Endodermal cell (in vitro differentiated cells): ENCODE data around the gene KRT2. TPM values are rescaled to one million over a fixed set of nuclear protein-coding genes. Genes with fewer than 3 reads are reported as not detected.

Experiments
- DNase-seq: peaks from one replicate; pipeline ENCODE4 v3.0.0-alpha.2; 2017
- H3K27ac ChIP-seq: 2 replicates; pipeline ENCODE4 v1.5.1; 2013; ENCODE audit warnings: mild to moderate bottlenecking, low read depth, low read length, moderate library complexity
- H3K27me3 ChIP-seq: 2 replicates; pipeline ENCODE4 v1.6.1; 2013; ENCODE audit warnings: mild to moderate bottlenecking, low read length, moderate library complexity; ENCODE audit not compliant: insufficient read depth, control insufficient read depth, poor library complexity, severe bottlenecking
- H3K36me3 ChIP-seq: 2 replicates; pipeline ENCODE4 v1.7.0; 2013; ENCODE audit warnings: mild to moderate bottlenecking, low read length, moderate library complexity; ENCODE audit not compliant: control insufficient read depth, insufficient read depth
- H3K4me1 ChIP-seq: one replicate; pipeline ENCODE4 v1.7.0; 2013; ENCODE audit warnings: low read length; ENCODE audit not compliant: control insufficient read depth, insufficient read depth
- H3K4me3 ChIP-seq: 2 replicates; pipeline ENCODE4 v1.5.1; 2013; ENCODE audit warnings: mild to moderate bottlenecking, low read length, moderate library complexity
- H3K9ac ChIP-seq: 2 replicates; pipeline ENCODE4 v1.6.1; 2013; ENCODE audit warnings: mild to moderate bottlenecking, low read length, moderate library complexity; ENCODE audit not compliant: poor library complexity, severe bottlenecking; ENCODE audit errors: extremely low read depth
- H3K9me3 ChIP-seq: 2 replicates; pipeline ENCODE4 v1.6.1; 2013; ENCODE audit warnings: mild to moderate bottlenecking, low read length, moderate library complexity; ENCODE audit not compliant: control insufficient read depth
- H3K27ac Mint-ChIP-seq: 2 replicates; pipeline ENCODE4 v1.8.0; 2020; ENCODE audit warnings: mixed read lengths
- H3K27me3 Mint-ChIP-seq: 2 replicates; pipeline ENCODE4 v1.8.0; 2021; ENCODE audit warnings: mild to moderate bottlenecking, mixed read lengths; ENCODE audit not compliant: insufficient read depth
- H3K36me3 Mint-ChIP-seq: 2 replicates; pipeline ENCODE4 v1.8.0; 2020; ENCODE audit warnings: low read depth, mixed read lengths
- H3K4me1 Mint-ChIP-seq: 2 replicates; pipeline ENCODE4 v1.8.0; 2020; ENCODE audit warnings: mixed read lengths
- H3K4me3 Mint-ChIP-seq: 2 replicates; pipeline ENCODE4 v1.8.0; 2020; ENCODE audit warnings: mild to moderate bottlenecking, moderate library complexity, mixed read lengths
- H3K9me3 Mint-ChIP-seq: 2 replicates; pipeline ENCODE4 v1.8.0; 2020; ENCODE audit warnings: mild to moderate bottlenecking, mixed read lengths
- CTCF ChIP-seq: fragments of 200-600 bp; sonication (generic); conservative IDR thresholded peaks from 2 replicates; pipeline ENCODE4 v1.5.0; 2021; ENCODE audit warnings: antibody characterized with exemption, mild to moderate bottlenecking
- WGBS, 2 experiments: methylation state at CpG; one replicate each; pipeline versions ENCODE4 v1.1.5 to v1.1.7; 2013; ENCODE audit warnings: missing lambda C conversion rate in 2 of 2, mixed read lengths in 1 of 2; ENCODE audit not compliant: insufficient coverage in 1 of 2, insufficient read length in 1 of 2; 5-methylcytosine and 5-hydroxymethylcytosine counted together
- total RNA-seq, 2 donors: library from RNA; stranded (reverse); fragmentation: NEBNext Ultra II Directional in 1 of 2; extraction: Animal tissue kit (Norgen Biotek cat#: 25700) in 1 of 2; gene quantifications; 2 replicates in 1 of 2; 3 replicates in 1 of 2; pipeline ENCODE4 v1.2.1, GENCODE V29; 2021

The KRT2 gene
- total RNA-seq, 2 donors from 2014 or later, result not detected

DNA sequence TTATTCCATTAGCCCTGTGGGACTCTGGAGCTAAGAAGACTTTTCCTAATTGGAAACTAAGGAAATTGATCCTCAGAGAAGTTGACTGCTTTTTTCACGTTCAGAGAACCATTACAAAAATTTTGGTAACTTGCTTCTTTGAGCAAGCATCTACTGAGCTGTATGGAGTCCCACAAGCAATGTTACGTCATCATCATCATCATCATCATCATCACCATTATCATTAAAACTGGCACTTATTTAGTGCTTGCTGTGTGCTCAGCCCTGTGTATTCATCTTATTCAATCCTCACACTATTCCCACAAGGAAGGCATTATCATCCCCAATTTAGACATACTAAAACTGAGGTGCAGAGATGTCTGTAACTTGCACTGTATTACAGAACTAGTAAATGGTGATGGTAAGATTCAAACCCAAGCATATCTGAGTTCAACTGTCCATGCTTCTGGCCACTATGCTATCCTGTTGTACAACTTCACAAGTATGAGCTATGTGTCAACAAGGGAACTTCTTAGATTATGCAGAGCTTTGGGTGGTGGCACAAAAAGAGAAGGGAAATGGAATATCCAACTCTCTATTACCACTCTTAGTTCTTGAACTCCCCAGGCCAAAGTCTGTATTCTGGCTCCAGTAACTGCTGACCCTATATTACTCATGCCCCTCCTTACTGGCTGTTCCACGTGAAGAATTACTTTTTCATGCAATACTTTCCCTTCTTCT is 21.9 kb upstream of the KRT2 start:
- no peak for TF ChIP-seq CTCF
- no peaks in the 10 kb centered on the region for H3K36me3 Mint-ChIP-seq
- no peak overlapping the region for H3K27ac Mint-ChIP-seq
- DNase-seq, result no peak
- Histone ChIP-seq H3K4me3 (no peak overlapping the region), H3K9me3 (no peaks in the 10 kb centered on the region), H3K4me1 (no peaks in the 10 kb centered on the region), H3K36me3 (no peaks in the 10 kb centered on the region), H3K27ac (no peak overlapping the region), H3K27me3 (peaks cover 75% of the 10 kb centered on the region), H3K9ac (no peak overlapping the region)
- no peak overlapping the region for H3K4me3 Mint-ChIP-seq
- peaks cover 36% of the 10 kb centered on the region for H3K27me3 Mint-ChIP-seq
- H3K9me3 Mint-ChIP-seq, result no peaks in the 10 kb centered on the region
- H3K4me1 Mint-ChIP-seq, result no peaks in the 10 kb centered on the region
- 80 to 90% methylated on average over 3 of the region's 3 CpGs for WGBS, 2 experiments

- Mint-ChIP-seq H3K4me1 (no peaks in the 10 kb centered on the region), H3K4me3 (no peak overlapping the region), H3K36me3 (no peaks in the 10 kb centered on the region), H3K9me3 (no peaks in the 10 kb centered on the region), H3K27ac (no peak overlapping the region), H3K27me3 (peaks cover 34% of the 10 kb centered on the region)
- Histone ChIP-seq H3K4me1 (no peaks in the 10 kb centered on the region), H3K4me3 (no peak overlapping the region), H3K9me3 (no peaks in the 10 kb centered on the region), H3K27ac (no peak overlapping the region), H3K27me3 (peaks cover 72% of the 10 kb centered on the region), H3K9ac (no peak overlapping the region), H3K36me3 (no peaks in the 10 kb centered on the region)
- DNase-seq, result no peak
- WGBS, 2 experiments, result 73 to 90% methylated on average over 5 of the region's 5 CpGs
- TF ChIP-seq CTCF, result no peak
These were observed 21.2 kb upstream of the KRT2 start for GRCh38 chr12:52673217-52673616.

DNA sequence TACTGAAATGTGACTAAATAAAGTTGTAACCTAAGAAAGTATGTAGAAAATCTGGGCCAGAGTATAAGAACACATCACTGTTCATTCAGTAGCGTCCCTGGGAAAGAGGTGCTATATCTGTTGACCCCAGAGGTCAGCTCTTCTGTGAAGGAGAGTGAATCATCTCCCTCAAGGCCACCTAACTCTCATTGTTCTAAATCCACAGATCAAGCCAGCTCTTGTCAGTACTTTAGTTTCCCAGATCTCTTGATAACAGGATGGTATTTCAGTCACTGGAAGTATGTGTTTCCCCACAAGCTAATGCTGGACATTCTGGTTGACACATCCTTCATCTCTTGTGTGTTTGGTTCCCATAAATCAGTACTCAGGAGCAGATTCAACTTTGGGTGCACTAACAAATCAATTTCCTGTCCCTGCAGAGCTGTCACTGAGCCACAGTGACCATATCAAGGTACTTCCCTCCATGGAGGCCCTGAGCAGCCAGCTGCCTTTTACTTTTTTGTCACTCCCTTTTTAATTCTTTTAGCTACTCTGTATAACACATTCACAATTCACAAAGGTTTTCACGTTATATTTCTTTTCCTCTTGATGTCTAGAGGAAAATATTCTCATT is 20.4 kb upstream of the KRT2 start:
- no peak overlapping the region for H3K27ac ChIP-seq
- H3K27me3 ChIP-seq, result peaks cover 65% of the 10 kb centered on the region
- Mint-ChIP-seq H3K36me3 (no peaks in the 10 kb centered on the region), H3K27ac (no peak overlapping the region), H3K27me3 (peaks cover 31% of the 10 kb centered on the region), H3K4me3 (no peak overlapping the region), H3K9me3 (no peaks in the 10 kb centered on the region), H3K4me1 (no peaks in the 10 kb centered on the region)
- H3K4me1 ChIP-seq, result no peaks in the 10 kb centered on the region
- H3K4me3 ChIP-seq, result no peak overlapping the region
- no peak for TF ChIP-seq CTCF
- DNase-seq, result no peak
- H3K9me3 ChIP-seq, result no peaks in the 10 kb centered on the region
- H3K9ac ChIP-seq, result no peak overlapping the region
- 76 to 81% methylated on average over 2 of the region's 2 CpGs for WGBS, 2 experiments
- H3K36me3 ChIP-seq, result no peaks in the 10 kb centered on the region
